Activated T-helper 1 cell treated with anti-CD3 and anti-CD28 coated beads, Interleukin-2, amount 50 U/mL, for 16 hours (primary cell): ENCODE data around the gene ZNF506.
"Not testable (repeated sequence)": the region's sequence is repeated elsewhere in the genome, so short reads cannot be mapped to it uniquely, and the experiment has no call there.

Experiments
- DNase-seq, 2 donors: peaks; one replicate each; pipeline ENCODE4 v3.0.0-alpha.2; 2020; ENCODE audit warnings: low read depth in 1 of 2, low spot score in 1 of 2

The ZNF506 gene

DNA sequence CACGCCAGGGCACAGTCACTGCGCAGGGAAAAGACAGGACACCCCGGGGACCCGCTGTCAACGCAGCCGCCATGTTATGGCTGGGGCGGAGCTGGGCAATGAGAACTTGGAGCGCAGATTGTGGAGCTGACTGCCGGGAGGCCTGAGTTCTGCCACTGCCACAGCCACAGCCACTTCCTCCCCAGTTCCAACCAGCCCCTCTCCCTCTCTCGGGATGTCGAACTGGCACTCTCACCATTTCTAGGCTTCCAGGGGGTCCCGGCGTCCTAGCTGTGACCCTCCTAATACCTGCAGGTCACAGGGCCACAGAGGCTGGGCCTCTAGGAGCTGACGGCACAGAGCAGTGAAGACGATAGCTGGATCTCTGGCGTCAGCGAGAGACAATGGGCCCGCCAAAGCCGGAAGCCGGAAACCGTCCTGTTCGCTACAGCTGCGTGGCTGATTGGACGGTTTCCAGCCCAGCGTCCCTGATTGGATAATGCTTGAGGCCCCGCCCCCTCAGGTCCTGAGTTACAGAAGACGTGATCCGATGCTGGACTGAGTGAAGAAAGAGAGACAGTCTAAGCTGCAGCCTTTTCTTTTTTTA is at the start of gene ZNF506:
Gene ZNF506 (minus strand): TSS at position 385 of the 586 bp plus-strand sequence. CDS start 147 bp downstream, at position 238.
- DNase-seq = peak; percentile 92 to 93

DNA sequence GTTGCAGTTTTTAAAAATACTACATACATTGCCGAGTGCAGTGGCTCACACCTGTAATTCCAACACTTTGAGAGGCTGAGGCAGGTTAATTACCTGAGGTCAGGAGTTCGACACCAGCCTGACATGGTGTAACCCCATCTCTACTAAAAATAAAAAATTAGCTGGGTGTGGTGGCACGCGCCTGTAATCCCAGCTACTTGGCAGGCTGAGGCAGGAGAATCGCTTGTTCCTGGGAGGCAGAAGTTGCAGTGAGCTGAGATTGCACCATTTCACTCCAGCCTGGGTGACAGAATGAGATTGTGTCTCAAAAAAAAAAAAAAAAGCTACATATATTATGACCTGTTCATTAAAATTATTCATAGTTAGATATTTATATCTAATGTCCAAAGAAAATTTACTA is 48.5 kb upstream of the ZNF506 start:
- not testable (repeated sequence) for DNase-seq

DNA sequence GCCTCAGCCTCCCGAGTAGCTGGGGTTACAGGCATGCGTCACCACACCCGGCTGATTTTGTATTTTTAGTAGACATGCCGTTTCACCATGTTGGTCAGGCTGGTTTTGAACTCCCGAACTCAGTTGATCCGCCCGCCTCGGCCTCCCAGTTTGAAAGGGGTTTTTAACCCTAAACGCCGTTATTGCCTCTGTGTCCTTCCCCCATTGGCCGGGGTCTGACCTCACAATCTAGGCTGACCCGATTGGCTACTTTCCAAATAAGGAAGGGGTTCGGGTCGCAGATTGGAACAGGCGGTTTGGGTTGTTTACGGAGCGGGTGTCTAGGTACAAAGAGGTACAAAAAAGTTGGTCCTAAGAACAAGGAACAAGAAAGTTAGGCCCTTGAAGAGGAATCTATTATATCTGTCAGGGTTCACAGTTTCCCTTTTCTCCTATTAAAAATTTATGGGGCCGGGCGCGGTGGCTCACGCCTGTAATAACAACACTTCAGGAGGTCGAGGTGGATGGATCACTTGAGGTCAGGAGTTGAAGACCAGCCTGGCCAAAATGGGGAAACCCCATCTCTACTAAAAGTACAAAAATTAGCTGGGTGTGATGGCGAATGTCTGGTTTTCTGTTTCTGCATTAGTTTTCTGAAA is 45.2 kb upstream of the ZNF506 start:
- DNase-seq = peak; percentile 4 to 14

DNA sequence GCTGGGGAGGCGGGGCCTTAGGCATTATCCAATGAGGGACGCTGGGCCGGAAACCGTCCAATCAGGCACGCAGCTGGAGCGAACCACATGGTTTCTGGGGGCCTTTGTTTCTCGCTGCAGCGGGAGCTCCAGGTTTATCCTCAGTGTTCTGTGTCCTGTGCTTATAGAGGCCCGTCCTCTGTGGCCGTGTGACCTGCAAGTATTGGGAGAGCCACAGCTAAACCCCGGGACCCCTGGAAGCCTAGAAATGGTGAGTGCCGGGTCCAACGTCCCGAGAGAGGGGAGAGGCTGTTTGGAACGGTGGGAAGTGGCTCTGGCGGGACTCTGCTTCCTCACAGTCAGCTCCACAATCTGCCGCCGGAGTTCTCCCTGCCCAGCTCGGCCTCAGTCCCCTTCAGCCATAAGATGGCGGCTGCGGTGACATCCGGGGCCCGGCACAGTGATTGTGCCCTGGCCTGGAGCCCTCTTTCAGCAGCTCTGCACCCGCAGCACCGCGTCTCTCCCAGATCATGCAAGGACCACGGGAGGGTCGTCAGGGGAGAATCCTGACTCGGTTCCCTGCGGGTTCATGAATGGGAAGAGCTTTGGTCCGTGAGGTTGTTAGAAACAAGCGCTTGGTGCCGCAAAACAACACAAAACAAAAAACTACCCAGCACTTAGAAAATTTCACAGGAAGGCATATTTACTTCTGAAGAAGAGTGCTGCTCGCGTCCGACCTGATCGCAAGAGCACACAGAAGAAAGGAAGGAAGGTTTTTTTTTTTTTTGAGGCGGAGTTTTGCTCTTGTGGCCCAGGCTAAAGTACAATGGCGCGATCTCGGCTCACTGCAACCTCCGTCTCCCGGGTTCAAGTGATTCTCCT is 44.4 kb upstream of the ZNF506 start, which contains the start of gene ZNF253:
Gene ZNF253 (plus strand): TSS at position 133 of the 861 bp plus-strand sequence. CDS start 115 bp downstream, at position 248.
- DNase-seq = peak; percentile 88 to 90

DNA sequence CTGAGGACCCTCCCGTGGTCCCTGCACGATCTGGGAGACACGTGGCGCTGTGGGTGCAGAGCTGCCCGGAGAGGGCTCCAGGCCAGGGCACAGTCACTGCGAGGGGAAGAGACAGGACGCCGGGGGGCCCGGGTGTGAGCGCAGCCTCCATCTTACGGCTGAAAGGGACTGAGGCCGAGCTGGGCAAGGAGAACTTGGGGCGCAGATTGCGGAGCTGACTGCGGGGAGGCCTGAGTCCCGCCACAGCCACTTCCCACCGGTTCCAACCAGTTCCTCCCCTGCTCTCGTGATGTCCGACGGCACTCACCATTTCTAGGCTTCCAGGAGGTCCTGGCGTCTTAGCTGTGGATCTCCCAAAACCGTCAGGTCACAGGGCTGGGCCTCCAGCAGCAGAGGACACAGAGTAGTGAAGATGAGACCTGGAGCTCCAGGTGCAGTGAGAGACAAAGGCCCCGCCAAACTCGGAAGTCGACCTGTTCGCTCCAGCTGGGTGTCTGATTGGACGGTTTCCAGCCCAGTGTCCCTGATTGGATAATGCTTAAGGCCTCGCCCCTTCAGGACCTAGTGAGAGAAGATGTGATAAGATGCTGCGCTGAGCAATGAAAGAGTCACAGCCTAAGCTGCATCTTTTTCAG is 39.3 kb upstream of the ZNF506 start:
- peak in 1 of 2 donors; percentile 37 for DNase-seq

DNA sequence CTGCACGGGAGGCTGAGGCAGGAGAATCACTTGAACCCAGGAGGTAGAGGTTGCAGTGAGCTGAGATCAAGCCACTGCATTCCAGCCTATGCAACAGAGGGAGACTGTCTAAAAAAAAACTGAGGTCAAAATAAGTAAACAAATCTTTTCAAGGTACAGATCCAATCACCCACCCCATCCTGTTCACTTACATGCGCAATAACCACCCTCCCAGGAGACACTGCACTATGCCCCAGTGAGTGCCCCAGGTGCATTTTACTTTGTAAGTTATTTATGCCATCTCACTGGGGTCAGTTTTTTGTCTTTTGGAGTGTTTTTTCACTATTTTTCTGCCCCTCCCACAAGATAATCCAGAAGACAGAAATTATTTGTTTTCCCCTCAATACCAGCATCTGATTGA is 37.2 kb upstream of the ZNF506 start:
- no peak for DNase-seq

DNA sequence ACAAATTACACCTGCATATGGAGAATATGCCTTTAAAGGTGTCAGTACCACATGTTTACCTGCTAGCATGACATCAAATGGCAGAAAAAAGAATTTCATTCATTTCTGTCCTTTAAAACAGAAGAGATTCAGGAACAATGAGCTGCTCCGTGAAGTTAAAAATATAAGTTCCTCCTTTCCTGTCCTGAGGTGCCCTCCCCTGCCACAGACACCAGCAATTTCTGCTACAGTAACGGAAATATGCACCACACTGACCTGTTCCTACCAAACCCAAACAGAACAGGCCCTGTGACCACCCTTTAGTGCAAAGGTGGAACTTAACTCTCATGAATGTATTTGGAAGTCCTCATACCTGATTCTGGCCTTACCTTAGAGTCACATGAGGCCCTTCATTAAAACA is 30.2 kb upstream of the ZNF506 start:
- not testable (repeated sequence) for DNase-seq

DNA sequence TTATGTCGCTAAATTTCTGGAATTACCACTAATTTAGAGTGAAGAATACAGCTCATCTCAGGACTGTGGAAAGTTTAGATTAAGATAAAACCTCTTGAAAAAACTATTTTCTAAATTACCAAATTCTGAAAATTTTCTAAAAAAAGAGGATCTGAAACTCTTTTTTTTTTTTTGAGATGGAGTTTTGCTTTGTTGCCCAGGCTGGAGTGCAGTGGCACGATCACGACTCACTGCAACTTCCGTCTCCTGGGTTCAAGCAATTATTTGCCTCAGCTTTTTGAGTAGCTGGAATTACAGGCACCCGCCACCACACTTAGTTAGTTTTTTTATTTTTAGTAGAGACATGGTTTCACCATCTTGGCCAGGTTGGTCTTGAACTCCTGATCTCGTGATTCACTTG is 27.5 kb upstream of the ZNF506 start:
- DNase-seq = no peak

DNA sequence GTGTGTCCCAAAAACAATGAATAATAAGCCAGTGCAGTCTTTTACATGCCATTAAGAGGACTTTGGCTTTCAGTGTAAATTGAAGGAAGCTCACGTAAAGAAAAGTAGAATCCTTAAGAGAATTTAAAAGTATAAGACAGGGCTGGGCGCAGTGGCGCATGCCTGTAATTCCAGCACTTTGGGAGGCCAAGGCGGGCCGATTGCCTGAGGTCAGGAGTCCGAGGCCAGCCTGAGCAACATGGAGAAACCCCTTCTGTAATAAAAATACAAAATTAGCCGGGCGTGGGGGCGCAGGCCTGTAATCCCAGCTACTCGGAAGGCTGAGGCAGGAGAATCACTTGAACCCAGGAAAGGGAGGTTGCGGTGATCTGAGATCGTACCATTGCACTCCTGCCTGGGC is 26.2 kb upstream of the ZNF506 start:
- DNase-seq = no peak

DNA sequence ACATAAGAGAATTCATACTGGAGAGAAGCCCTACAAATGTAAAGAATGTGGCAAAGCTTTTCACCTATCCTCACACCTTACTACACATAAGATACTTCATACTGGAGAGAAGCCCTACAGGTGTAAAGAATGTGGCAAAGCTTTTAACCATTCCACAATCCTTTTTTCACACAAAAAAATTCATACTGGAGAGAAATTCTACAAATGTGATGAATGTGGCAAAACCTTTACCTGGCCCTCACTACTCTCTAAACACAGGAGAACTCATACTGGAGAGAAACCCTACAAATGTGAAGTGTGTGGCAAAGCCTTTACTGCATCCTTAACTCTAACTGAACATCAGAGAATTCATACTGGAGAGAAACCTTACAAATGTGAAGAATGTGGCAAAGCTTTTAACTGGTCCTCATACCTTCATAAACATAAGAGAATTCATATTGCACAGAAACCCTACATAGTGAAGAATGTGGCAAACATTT is 14.0 kb upstream of the ZNF506 start:
- no peak for DNase-seq

DNA sequence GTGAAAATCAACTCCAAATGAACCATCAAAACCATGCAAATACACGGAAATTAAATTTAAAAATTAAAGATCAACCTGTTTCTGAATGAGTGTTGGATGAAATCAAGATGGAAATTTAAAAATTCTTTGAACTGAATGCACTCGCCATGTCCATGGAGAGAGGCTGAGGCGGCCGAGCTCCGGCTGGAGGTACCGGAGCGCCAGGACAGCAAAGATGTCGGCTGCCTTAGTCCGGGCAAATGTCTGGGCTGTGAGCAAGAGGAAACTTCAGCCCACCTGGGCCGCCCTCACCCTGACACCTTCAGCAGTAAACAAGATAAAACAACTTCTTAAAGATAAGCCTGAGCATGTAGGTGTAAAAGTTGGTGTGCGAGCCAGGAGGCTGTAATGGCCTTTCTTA is 5.3 kb upstream of the ZNF506 start:
- DNase-seq = no peak

DNA sequence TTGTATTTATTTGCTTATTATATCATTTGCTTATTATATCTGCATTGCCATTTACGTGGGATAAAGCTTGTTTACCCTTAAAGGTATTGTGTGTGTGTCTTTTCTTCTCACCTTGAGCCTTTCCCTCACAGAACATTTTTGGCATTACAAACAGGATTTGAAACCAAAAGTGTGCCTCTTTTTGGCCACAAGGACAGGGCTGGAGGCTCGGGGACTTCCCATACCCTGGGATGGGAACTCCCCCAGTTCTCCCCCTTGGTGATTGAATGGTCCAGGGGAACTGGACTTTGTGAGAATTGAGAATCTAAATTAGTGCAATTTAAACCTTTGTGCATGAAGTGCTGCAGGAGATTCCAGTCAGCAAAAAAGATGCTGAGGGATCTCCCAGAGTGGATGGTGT is 2.4 kb upstream of the ZNF506 start:
- DNase-seq = no peak

DNA sequence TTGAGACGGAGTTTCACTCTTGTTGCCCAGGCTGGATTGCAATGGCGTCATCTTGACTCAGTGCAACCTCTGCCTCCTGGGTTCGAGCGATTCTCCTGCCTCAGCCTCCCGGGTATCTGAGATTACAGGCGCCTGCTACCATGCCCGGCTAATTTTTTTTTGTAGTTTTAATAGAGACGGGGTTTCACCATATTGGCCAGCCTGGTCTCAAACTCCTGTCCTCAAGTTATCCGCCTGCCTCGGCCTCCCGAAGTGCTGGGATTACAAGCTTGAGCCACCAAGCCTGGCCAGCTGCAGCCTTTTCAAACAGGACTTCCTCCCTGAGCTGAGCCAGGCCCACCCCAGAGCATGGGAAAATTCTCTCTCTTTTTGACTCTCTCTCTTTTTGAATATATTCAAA is 426 bp upstream of the ZNF506 start:
- not testable (repeated sequence) for DNase-seq

DNA sequence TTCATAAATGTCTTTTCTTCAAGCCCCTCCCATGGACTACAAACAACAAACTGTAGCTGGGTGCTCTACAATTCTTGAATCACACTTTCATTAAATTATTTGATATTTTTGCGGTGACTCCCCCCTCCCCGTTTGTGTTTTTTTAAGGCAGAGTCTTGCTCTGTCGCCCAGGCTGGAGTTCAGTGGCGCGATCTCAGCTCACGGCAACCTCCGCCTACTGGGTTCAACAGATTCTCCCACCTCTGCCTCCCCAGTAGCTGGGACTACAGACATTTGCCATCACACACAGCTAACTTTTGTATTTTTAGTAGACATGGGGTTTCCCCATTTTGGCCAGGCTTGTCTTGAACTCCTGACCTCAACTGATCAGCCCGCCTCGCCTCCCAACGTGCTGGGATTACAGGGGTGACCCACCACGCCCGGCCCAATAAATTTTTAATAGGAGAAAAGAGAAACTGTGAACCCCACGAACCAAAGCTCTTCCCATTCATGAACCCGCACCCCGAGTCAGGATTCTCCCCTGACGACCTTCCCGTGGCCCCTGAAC is 703 bp downstream of the ZNF506 start:
- DNase-seq = no peak

DNA sequence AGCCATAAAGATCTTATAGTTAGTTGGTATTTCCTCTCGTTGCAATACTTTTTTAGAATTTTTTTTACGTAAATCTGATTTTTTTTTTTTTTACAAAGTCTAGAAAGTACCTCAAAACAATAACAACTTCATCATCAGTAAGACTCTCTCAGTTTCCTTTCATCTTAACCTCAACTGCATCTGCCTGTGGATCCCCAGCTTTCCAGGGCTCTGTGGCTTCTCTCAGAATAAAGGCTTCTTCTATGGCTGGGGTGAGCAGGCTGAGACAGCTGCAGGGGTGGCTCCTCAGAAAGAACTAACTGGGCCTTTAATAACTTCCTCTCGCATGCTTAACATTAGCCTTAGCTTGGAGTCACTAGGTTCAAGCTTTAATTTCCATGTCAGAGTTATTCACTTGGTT is 4.2 kb downstream of the ZNF506 start:
- DNase-seq = peak; percentile 13 to 15

DNA sequence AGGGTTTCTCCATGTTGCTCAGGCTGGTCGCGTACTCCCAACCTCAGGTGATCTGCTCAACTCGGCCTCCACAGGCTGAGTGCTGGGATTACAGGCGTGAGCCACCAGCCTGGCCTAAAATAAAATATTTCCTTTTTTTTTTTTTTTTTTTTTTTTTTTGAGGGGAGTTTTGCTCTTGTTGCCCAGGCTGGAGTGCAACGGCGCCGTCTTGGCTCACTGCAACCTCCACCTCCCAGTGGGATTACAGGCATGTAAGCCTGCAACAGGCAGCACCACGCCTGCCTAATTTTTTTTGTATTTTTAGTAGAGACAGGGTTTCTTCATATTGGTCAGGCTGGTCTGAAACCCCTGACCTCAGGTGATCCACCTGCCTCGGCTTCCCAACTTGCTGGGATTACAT is 4.9 kb downstream of the ZNF506 start:
- no peak for DNase-seq

DNA sequence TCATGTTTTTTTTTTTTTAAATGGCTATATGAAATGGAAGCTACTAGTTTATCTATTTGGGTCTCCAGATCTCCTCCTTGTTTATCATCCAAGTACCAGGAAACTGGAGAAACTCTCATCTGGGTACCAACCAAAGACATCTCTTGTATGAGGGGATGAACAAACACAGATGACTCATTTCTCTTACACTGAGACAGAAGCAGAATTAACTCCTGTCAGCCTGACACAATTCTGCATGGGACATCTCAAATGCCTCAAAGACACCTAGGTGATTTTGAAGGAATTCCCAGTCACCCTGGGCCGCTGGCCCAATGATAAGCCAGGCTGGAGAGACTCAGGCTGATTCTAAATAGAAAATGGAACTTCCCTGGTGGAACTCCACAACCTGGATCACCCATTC is 9.6 kb downstream of the ZNF506 start:
- DNase-seq = not testable (repeated sequence)

DNA sequence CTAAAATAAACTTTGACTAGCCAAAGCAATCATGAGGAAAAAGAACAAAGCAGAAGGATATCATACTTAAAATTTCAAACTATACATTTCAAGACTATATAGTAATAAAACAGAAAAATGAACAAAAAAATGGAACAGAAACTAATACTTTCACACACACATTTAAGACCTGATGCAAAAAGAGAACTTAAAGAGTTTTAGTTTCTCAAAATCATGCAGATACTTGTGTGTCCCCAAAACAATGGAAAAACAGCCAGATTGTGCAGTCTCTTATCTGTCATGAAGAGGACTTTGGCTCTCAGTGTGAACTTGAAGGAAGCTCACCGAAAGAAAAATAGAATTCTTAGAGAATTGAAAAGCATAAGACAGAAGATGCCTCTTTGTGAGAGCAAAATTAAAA is 16.1 kb downstream of the ZNF506 start:
- no peak for DNase-seq

DNA sequence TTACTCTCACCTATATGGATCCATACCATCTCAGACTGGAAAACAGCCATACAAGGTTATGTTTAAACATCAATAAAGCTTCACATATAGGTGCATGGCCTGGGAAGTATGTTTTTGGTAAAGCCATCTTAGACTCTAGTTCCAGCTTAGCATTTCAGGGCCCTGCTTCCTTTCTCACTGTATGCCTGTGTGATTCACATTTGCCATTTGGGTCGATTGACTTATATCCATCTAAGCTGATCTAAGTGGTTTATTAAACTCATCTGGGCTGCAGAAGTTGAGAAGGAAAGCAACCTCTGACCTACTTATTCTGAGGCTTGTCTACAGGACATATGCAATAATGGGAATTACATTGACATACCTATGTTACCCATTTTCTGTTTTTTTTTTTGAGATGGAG is 33.5 kb downstream of the ZNF506 start:
- DNase-seq = no peak

DNA sequence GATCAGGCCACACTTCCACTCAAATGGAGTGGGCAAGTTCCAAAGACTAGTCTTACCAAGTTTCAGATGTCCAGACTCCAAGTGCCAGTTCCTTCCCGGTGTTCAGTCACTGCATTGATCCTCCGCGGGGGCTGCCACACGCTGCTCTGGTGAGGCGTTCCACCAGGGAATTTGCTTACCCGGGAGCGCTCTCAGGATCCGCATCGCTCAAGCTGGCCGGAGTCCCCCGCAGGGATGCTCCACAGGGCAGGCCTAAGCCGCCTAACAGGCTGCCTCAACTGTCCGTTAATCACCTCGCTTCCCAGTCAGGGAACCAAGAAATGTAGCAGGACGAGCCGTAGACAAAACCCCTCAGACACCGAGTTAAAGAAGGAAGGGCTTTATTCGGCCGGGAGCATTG is 36.1 kb downstream of the ZNF506 start:
- not testable (repeated sequence) for DNase-seq

DNA sequence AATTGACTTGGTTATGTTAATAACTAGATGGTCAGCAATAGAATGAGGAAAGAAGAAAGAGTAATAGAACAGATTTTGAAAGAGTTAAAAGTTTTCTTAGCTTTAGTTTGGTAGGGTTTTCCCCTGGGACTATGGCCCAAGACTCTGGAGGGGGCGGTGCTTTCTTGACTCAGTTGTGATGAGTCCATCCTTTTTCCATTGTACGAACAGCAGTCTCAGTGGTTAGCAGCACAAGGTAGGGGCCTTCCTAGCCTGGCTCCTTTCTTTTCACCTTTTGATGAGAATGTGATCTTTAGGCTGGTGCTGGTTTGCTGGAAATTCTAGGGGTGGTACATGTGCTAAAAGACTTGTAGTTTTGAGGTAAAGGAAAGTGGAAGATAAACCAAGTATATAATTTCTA is 38.8 kb downstream of the ZNF506 start:
- DNase-seq = no peak
